BJ (cell line): ENCODE results near the gene LHB. TPM values are rescaled to one million over a fixed set of nuclear protein-coding genes. Genes with fewer than 3 reads are reported as not detected.
A peak's percentile ranks its signal among the peaks of the same experiment; 100 is the strongest.

Experiments used
- CTCF ChIA-PET: fragments of 350-600 bp; formaldehyde crosslinking; extraction: SDS; loops from one replicate; lab custom pipeline; 2021; ENCODE audit warnings: antibody characterized with exemption, inconsistent platforms; lab: Yijun Ruan, JAX
- POLR2A ChIA-PET: fragments of 300-600 bp; sonication (Branson Sonifier 250); formaldehyde crosslinking; extraction: SDS; loops from one replicate; lab custom pipeline; 2021; ENCODE audit warnings: antibody characterized with exemption; lab: Charles Lee
- DNase-seq: peaks from one replicate; pipeline ENCODE4 v3.0.0-alpha.2; 2011; ENCODE audit warnings: low read depth
- H3K27me3 ChIP-seq: 2 replicates; pipeline ENCODE4 v1.6.0; 2011; ENCODE audit warnings: low read length; ENCODE audit not compliant: control insufficient read depth, insufficient read depth
- H3K36me3 ChIP-seq: 2 replicates; pipeline ENCODE4 v1.5.1; 2011; ENCODE audit warnings: low read length; ENCODE audit not compliant: control insufficient read depth, insufficient read depth
- H3K4me3 ChIP-seq: 2 replicates; pipeline ENCODE4 v1.5.1; 2011; ENCODE audit warnings: low read depth, mild to moderate bottlenecking, control low read depth, low read length
- CTCF ChIP-seq: IDR thresholded peaks from 2 replicates; pipeline ENCODE4 v1.5.1; 2011; ENCODE audit warnings: low read depth, mild to moderate bottlenecking, control low read depth, inconsistent platforms, low read length, moderate library complexity; ENCODE audit not compliant: insufficient read depth
- polyA minus RNA-seq: library from RNA; depleted of rRNA, polyadenylated mRNA; stranded (reverse); fragments of >200 nt; gene quantifications from 2 replicates; pipeline ENCODE4 v1.2.3, GENCODE V29; 2011; rRNA and poly(A)+ RNA removed
- polyA plus RNA-seq: library from polyadenylated mRNA; depleted of rRNA; stranded (reverse); fragments of >200 nt; gene quantifications from 2 replicates; pipeline ENCODE4 v1.2.3, GENCODE V29; 2011; rRNA removed

The LHB gene
- polyA plus RNA-seq (not detected in 2 replicates), polyA minus RNA-seq (not detected in 2 replicates)

GRCh38 chr19:49017041-49017665 is at the start of gene LHB:
Gene LHB (minus strand): TSS chr19:49017091. CDS start chr19:49017081, 10 bp downstream.
- Histone ChIP-seq H3K4me3 (peak within 1 kb of the TSS; percentile 45), H3K36me3 (peaks cover 5% of the 10 kb centered on the region; the same call in 1 of the 2 replicates), H3K27me3 (no peaks in the 10 kb centered on the region)
- no peak for TF ChIP-seq CTCF
- ChIA-PET POLR2A (no interaction called here), CTCF (interaction anchor here (0.9 to 6.1 kb wide), 8 partner anchors 9 to 209 kb away, joined by 3 to 34 read pairs (median 4); partner anchors contain the start of gene RUVBL2)
- no peak for DNase-seq

- DNase-seq = no peak
- no peaks in the 10 kb centered on the region for H3K36me3 ChIP-seq
- H3K4me3 ChIP-seq = no peak overlapping the region
- no peak for TF ChIP-seq CTCF
- ChIA-PET POLR2A (no interaction called here), CTCF (no interaction called here)
- H3K27me3 ChIP-seq = peaks cover 17% of the 10 kb centered on the region
Observed at GRCh38 chr19:49065905-49066512, 49.1 kb upstream of the LHB start.

- ChIA-PET POLR2A (interaction anchor here (0.8 kb wide), 1 partner anchor 84 kb away, joined by 9 read pairs; no protein-coding TSS in a partner anchor), CTCF (interaction anchor here (0.8 to 0.9 kb wide), 2 partner anchors 10 to 71 kb away, joined by 3 read pairs; partner anchors contain the start of genes GYS1 and RUVBL2)
- no peaks in the 10 kb centered on the region for H3K36me3 ChIP-seq
- TF ChIP-seq CTCF = no peak
- no peak for DNase-seq
- H3K27me3 ChIP-seq = peaks cover 17% of the 10 kb centered on the region
- peak within 1 kb of the TSS; percentile 20; the same call in 1 of the 2 replicates for H3K4me3 ChIP-seq
Observed at GRCh38 chr19:49064768-49065611, 48.1 kb upstream of the LHB start, which contains the start of gene NTF4. Gene NTF4 (minus strand): TSS chr19:49064818. CDS start chr19:49061997, 2,821 bp downstream.

- DNase-seq = no peak
- H3K27me3 ChIP-seq = peaks cover 17% of the 10 kb centered on the region
- H3K36me3 ChIP-seq = no peaks in the 10 kb centered on the region
- ChIA-PET CTCF (no interaction called here), POLR2A (no interaction called here)
- H3K4me3 ChIP-seq = no peak overlapping the region
- no peak for TF ChIP-seq CTCF
Observed at GRCh38 chr19:49064029-49064629, 47.2 kb upstream of the LHB start.
